ENCODE results near the gene ZNF865.
A peak's percentile ranks its signal among the peaks of the same experiment; 100 is the strongest.

The ZNF865 gene

GRCh38 chr19:55644842-55645511 is 39.5 kb downstream of the ZNF865 start:
- DNase-seq (ENCODE audit: low spot score): no peak

- DNase-seq (ENCODE audit: low spot score): no peak
These were observed 40.0 kb downstream of the ZNF865 start for GRCh38 chr19:55645512-55645881.

GRCh38 chr19:55646889-55647731 is 41.7 kb downstream of the ZNF865 start:
- DNase-seq (ENCODE audit: low spot score): no peak

- peak; percentile 74 for DNase-seq (ENCODE audit: low spot score)
These were observed 42.5 kb downstream of the ZNF865 start, which contains the start of gene CCDC106 for GRCh38 chr19:55647732-55648584. TSS of gene CCDC106 (plus strand) at chr19:55648212. CDS start at chr19:55649047, 835 bp downstream.

GRCh38 chr19:55648585-55649267 is 43.3 kb downstream of the ZNF865 start:
- DNase-seq (ENCODE audit: low spot score): no peak

GRCh38 chr19:55649268-55650125 is 44.0 kb downstream of the ZNF865 start:
- DNase-seq (ENCODE audit: low spot score): no peak

- DNase-seq (ENCODE audit: low spot score): no peak
These were observed 44.7 kb downstream of the ZNF865 start for GRCh38 chr19:55650126-55650557.

GRCh38 chr19:55650602-55651230 is 45.3 kb downstream of the ZNF865 start:
- DNase-seq (ENCODE audit: low spot score): no peak

- DNase-seq (ENCODE audit: low spot score): no peak
These were observed 45.8 kb downstream of the ZNF865 start for GRCh38 chr19:55651236-55651635.

GRCh38 chr19:55652311-55653128 is 47.1 kb downstream of the ZNF865 start:
- DNase-seq (ENCODE audit: low spot score): no peak

- peak; percentile 98 for DNase-seq (ENCODE audit: low spot score)
These were observed 48.3 kb downstream of the ZNF865 start for GRCh38 chr19:55653651-55654322.

GRCh38 chr19:55654323-55654867 is 48.9 kb downstream of the ZNF865 start:
- DNase-seq (ENCODE audit: low spot score): peak; percentile 99

GRCh38 chr19:55654868-55655647 is 49.6 kb downstream of the ZNF865 start, which contains the start of gene U2AF2:
TSS of gene U2AF2 (plus strand) at chr19:55655035. CDS start at chr19:55655105, 70 bp downstream.
- DNase-seq (ENCODE audit: low spot score): peak; percentile 95

GRCh38 chr19:55655648-55656040 is 50.2 kb downstream of the ZNF865 start:
- DNase-seq (ENCODE audit: low spot score): no peak

- DNase-seq (ENCODE audit: low spot score): no peak
These were observed 51.1 kb downstream of the ZNF865 start for GRCh38 chr19:55656552-55656951.

GRCh38 chr19:55656988-55657747 is 51.7 kb downstream of the ZNF865 start:
- no peak for DNase-seq (ENCODE audit: low spot score)
